Raji (cell line): ENCODE results near the gene HIVEP1.

Experiments
- POLR2A ChIP-seq: IDR thresholded peaks from 2 replicates; pipeline ENCODE4 v1.6.1; 2011; ENCODE audit warnings: low read depth, low read length, control low read depth; ENCODE audit not compliant: insufficient read depth

HIVEP1 gene

DNA sequence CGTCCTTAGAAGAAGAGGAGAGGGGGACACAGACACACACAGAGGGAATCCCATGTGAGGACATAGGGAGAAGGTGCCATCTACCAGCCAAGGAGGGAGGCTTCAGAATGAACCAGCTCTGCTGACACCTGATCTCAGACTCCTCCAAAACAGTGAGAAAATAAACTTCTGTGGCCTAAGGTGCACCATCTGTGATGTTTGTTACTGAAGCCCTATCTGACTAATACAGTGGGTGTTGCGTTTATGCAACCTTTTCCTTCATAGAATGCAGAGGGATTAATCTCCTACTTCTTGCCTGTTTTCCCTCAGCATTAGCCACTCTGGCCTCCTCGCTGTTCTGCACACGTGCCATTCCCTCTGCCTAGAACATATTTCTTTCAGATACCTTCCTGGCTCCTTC, 196.6 kb downstream of the HIVEP1 start:
- TF ChIP-seq POLR2A, result no peak
